GM12878 (cell line): ENCODE measurements around the gene OVCA2. TPM values are rescaled to one million over a fixed set of nuclear protein-coding genes. Genes with fewer than 3 reads are reported as not detected.

Experiments used
- ATAC-seq: fragments of 200-7000 bp; cut with Tn5 transposase; 3 replicates; pipeline ENCODE4 v1.9.1; 2020; ENCODE audit warnings: mild to moderate bottlenecking, moderate library complexity
- BruUV-seq: library from RNA; stranded (reverse); fragments of 400-500 nt; replicated peaks from 2 replicates; lab custom pipeline; 2021; lab: Mats Ljungman, UMichigan
- CTCF ChIA-PET: fragments of 300-600 bp; sonication (Branson Sonifier 250); formaldehyde crosslinking; extraction: SDS; loops from one replicate; lab custom pipeline; 2021; ENCODE audit warnings: inconsistent platforms; lab: Yijun Ruan, JAX
- POLR2A ChIA-PET: fragments of 350-600 bp; formaldehyde crosslinking; extraction: SDS; loops from one replicate; lab custom pipeline; 2021; ENCODE audit warnings: inconsistent platforms; lab: Charles Lee
- RAD21 ChIA-PET: fragments of 300-600 bp; sonication (Branson Sonifier 250); formaldehyde crosslinking; loops from one replicate; lab custom pipeline; 2023; ENCODE audit warnings: antibody characterized with exemption; ENCODE audit not compliant: unreplicated experiment; lab: Charles Lee
- SMC1A ChIA-PET: fragments of 300-600 bp; sonication (Branson Sonifier 250); formaldehyde crosslinking; loops from one replicate; lab custom pipeline; 2023; ENCODE audit not compliant: unreplicated experiment, uncharacterized antibody; lab: Charles Lee
- DNase-seq: peaks from one replicate; pipeline ENCODE4 v3.0.0-alpha.2; 2011; ENCODE audit warnings: low read depth, low spot score
- FAIRE-seq: peaks from 3 replicates; lab custom pipeline; 2011; peaks lifted over from hg19 to GRCh38; lab: Jason Lieb, UNC
- H2AFZ ChIP-seq: 2 replicates; pipeline ENCODE4 v1.6.0; 2011; ENCODE audit warnings: low read depth, low read length, control low read depth; ENCODE audit not compliant: control insufficient read depth
- H3K27ac ChIP-seq: 2 replicates; pipeline ENCODE4 v1.5.1; 2011; ENCODE audit warnings: control low read depth; ENCODE audit not compliant: control insufficient read depth, insufficient read depth
- H3K27me3 ChIP-seq, 2 experiments: replicated peaks in 1 of 2; 2 replicates each; pipeline versions ENCODE4 v1.6.0 to v1.6.1; 2011; ENCODE audit warnings: low read length in 1 of 2; ENCODE audit not compliant: control insufficient read depth in 2 of 2, insufficient read depth in 2 of 2
- H3K36me3 ChIP-seq, 2 experiments: 2 replicates each; pipeline ENCODE4 v1.5.1; 2011; ENCODE audit warnings: low read length in 1 of 2; ENCODE audit not compliant: control insufficient read depth in 2 of 2, insufficient read depth in 2 of 2
- H3K4me1 ChIP-seq: 2 replicates; pipeline ENCODE4 v1.6.1; 2011; ENCODE audit warnings: mild to moderate bottlenecking, low read length, moderate library complexity, mixed read lengths; ENCODE audit not compliant: control insufficient read depth, insufficient read depth
- H3K4me2 ChIP-seq: 2 replicates; pipeline ENCODE4 v1.6.0; 2011; ENCODE audit warnings: control low read depth; ENCODE audit not compliant: control insufficient read depth, insufficient read depth
- H3K4me3 ChIP-seq: fragments of 200-600 bp; sonication (generic); 2 replicates; pipeline ENCODE4 v1.5.1; 2016
- H3K79me2 ChIP-seq: 2 replicates; pipeline ENCODE4 v1.6.0; 2011; ENCODE audit warnings: low read length; ENCODE audit not compliant: control insufficient read depth, insufficient read depth
- H3K9ac ChIP-seq: 2 replicates; pipeline ENCODE4 v1.8.0; 2011; ENCODE audit warnings: low read length, control low read depth, mixed read lengths; ENCODE audit not compliant: control insufficient read depth, insufficient read depth
- H3K9me3 ChIP-seq: replicated peaks from 3 replicates; pipeline ENCODE4 v1.5.1; 2011; ENCODE audit warnings: mild to moderate bottlenecking, low read length; ENCODE audit not compliant: control insufficient read depth, insufficient read depth
- H4K20me1 ChIP-seq: 2 replicates; pipeline ENCODE4 v1.6.0; 2011; ENCODE audit not compliant: control insufficient read depth, insufficient read depth
- ATF2 ChIP-seq: IDR thresholded peaks from 2 replicates; pipeline ENCODE4 v1.6.1; 2012; ENCODE audit warnings: low read length, inconsistent platforms
- HDGF ChIP-seq: fragments of 450-650 bp; IDR thresholded peaks from 2 replicates; pipeline ENCODE4 v1.6.1; 2016; ENCODE audit warnings: antibody characterized with exemption
- KDM1A ChIP-seq: fragments of 200-600 bp; sonication (generic); IDR thresholded peaks from 2 replicates; pipeline ENCODE4 v1.6.1; 2016; ENCODE audit warnings: borderline replicate concordance
- LARP7 ChIP-seq: fragments of 450-650 bp; IDR thresholded peaks from 2 replicates; pipeline ENCODE4 v1.6.1; 2017; ENCODE audit warnings: mild to moderate bottlenecking
- NRF1 ChIP-seq: conservative IDR thresholded peaks from 2 replicates; pipeline ENCODE4 v1.6.1; 2011; ENCODE audit warnings: mild to moderate bottlenecking, low read depth, low read length, improper control_type of control experiment
- POLR2AphosphoS2 ChIP-seq: IDR thresholded peaks from 2 replicates; pipeline ENCODE4 v1.6.1; 2011; ENCODE audit warnings: low read depth, mild to moderate bottlenecking, low read length, improper control_type of control experiment, moderate library complexity
- RAD21 ChIP-seq: IDR thresholded peaks from 2 replicates; pipeline ENCODE4 v1.6.1; 2011; ENCODE audit warnings: mild to moderate bottlenecking, low read depth, low read length, moderate library complexity; ENCODE audit not compliant: insufficient read depth
- SMARCA5 ChIP-seq: fragments of 450-650 bp; IDR thresholded peaks from 2 replicates; pipeline ENCODE4 v1.6.1; 2017; ENCODE audit warnings: mild to moderate bottlenecking
- ZNF24 ChIP-seq: fragments of 450-650 bp; IDR thresholded peaks from 2 replicates; pipeline ENCODE4 v1.6.1; 2017; ENCODE audit warnings: antibody characterized with exemption, mild to moderate bottlenecking
- WGBS: methylation state at CpG from one replicate; pipeline ENCODE4 v1.1.6; 2016; ENCODE audit warnings: low lambda C conversion rate; ENCODE audit not compliant: insufficient replicate concordance, insufficient coverage; ENCODE audit errors: missing lambda C conversion rate; 5-methylcytosine and 5-hydroxymethylcytosine counted together
- in situ Hi-C: fragments of 300-500 bp; cut with MboI; formaldehyde crosslinking; loops from 9 replicates; pipeline ENCODE4 v1.14.3; 2018; ENCODE audit warnings: mixed read lengths
- intact Hi-C: fragments of 100-400 bp; cut with micrococcal nuclease; formaldehyde crosslinking; loops from one replicate; pipeline ENCODE4 v1.14.2; 2022; ENCODE audit not compliant: unreplicated experiment
- polyA plus RNA-seq, 11 experiments: library from polyadenylated mRNA; depleted of rRNA in 4 of 11; unstranded in 6 of 11; stranded (reverse) in 5 of 11; fragments of >200 nt; fragmentation: Nextera tagmentation in 4 of 11; fragmentation: Illumina TruSeq in 1 of 11; extraction: Ambion mirVana in 4 of 11; extraction: Trizol in 1 of 11; gene quantifications; 1 replicate in 1 of 11; 2 replicates in 10 of 11; pipeline versions ENCODE4 v1.2.1 to v1.2.3, GENCODE V29; 2011 to 2016; ENCODE audit warnings: inconsistent platforms in 2 of 11, missing spikeins in 2 of 11, low read depth in 1 of 11
- total RNA-seq, 4 experiments: library from RNA; depleted of rRNA in 3 of 4; stranded (reverse); fragments of >200 nt in 3 of 4; fragmentation: Illumina TruSeq in 1 of 4; extraction: Trizol in 1 of 4; gene quantifications; 2 replicates each; pipeline versions ENCODE4 v1.2.1 to v1.2.3, GENCODE V29; 2013 to 2021
- TF ChIP-seq, protein P1 (sequence below): IDR thresholded peaks from 2 replicates; pipeline ENCODE4 v1.6.1; 2012; ENCODE audit warnings: mild to moderate bottlenecking, low read depth, low read length
- TF ChIP-seq, protein P2 (sequence below): fragments of 450-650 bp; IDR thresholded peaks from 2 replicates; pipeline ENCODE4 v1.6.1; 2017; ENCODE audit warnings: mild to moderate bottlenecking, moderate library complexity

The OVCA2 gene
- total and polyA plus RNA-seq, 10 of the 15 experiments (the other 5 are each of a cell fraction or from before 2014, with no cell fraction given) = 6.1 to 75.3 (median 40.7) TPM

DNA sequence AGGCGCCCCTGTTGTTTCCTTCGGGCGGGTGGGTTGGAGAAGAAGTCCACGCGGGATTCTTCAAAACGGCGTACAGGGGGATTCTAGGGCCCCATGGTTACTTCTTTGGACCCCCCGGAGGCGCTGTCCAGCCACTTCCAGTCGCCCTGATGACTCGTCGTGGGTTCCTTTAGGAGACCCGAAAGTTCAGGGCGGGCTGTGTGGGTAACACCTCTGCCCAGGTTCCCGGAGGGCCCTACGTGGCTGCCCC lies 12.4 kb downstream of the OVCA2 start (continued):
- TF ChIP-seq, protein P1, sequence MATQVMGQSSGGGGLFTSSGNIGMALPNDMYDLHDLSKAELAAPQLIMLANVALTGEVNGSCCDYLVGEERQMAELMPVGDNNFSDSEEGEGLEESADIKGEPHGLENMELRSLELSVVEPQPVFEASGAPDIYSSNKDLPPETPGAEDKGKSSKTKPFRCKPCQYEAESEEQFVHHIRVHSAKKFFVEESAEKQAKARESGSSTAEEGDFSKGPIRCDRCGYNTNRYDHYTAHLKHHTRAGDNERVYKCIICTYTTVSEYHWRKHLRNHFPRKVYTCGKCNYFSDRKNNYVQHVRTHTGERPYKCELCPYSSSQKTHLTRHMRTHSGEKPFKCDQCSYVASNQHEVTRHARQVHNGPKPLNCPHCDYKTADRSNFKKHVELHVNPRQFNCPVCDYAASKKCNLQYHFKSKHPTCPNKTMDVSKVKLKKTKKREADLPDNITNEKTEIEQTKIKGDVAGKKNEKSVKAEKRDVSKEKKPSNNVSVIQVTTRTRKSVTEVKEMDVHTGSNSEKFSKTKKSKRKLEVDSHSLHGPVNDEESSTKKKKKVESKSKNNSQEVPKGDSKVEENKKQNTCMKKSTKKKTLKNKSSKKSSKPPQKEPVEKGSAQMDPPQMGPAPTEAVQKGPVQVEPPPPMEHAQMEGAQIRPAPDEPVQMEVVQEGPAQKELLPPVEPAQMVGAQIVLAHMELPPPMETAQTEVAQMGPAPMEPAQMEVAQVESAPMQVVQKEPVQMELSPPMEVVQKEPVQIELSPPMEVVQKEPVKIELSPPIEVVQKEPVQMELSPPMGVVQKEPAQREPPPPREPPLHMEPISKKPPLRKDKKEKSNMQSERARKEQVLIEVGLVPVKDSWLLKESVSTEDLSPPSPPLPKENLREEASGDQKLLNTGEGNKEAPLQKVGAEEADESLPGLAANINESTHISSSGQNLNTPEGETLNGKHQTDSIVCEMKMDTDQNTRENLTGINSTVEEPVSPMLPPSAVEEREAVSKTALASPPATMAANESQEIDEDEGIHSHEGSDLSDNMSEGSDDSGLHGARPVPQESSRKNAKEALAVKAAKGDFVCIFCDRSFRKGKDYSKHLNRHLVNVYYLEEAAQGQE = peak; percentile 66; the same call in 1 of the 2 replicates
- TF ChIP-seq ATF2 (no peak), KDM1A (no peak), RAD21 (no peak)

- Histone ChIP-seq H3K27me3 (peaks cover 2% of the 10 kb centered on the region in 2 experiments; a peak in 3 of 4 replicates), H3K79me2 (peaks cover 53% of the 10 kb centered on the region), H3K4me3 (peak within 1 kb of the TSS; percentile 95), H3K36me3 (peaks cover 2 to 13% of the 10 kb centered on the region in 2 experiments; a peak in 3 of 4 replicates), H4K20me1 (no peaks in the 10 kb centered on the region), H3K9me3 (no peaks in the 10 kb centered on the region; the same call in 2 of the 3 replicates), H2AFZ (peak within 1 kb of the TSS; percentile 56), H3K4me1 (peaks cover 14% of the 10 kb centered on the region), H3K27ac (peak within 1 kb of the TSS; percentile 84), H3K9ac (peak within 1 kb of the TSS; percentile 89), H3K4me2 (peak within 1 kb of the TSS; percentile 99)
- ChIA-PET CTCF (interaction anchor here (0.5 to 8.4 kb wide), 41 partner anchors 15 to 362 kb away, joined by 3 to 265 read pairs (median 4); no protein-coding TSS in a partner anchor), SMC1A (interaction anchor here (0.8 to 8.6 kb wide), 18 partner anchors 14 to 228 kb away, joined by 3 to 141 read pairs (median 4); no protein-coding TSS in a partner anchor), POLR2A (interaction anchor here (0.6 to 6.7 kb wide), 14 partner anchors 11 to 225 kb away, joined by 3 to 61 read pairs (median 4); no protein-coding TSS in a partner anchor), RAD21 (interaction anchor here (0.6 to 8.4 kb wide), 35 partner anchors 10 to 362 kb away, joined by 3 to 271 read pairs (median 6); partner anchors contain the start of genes SERPINF1 and TSR1)
- ATAC-seq (peak; percentile 70), DNase-seq (no peak), FAIRE-seq (peak; percentile 87)
- WGBS = 7% methylated on average over 52 of the region's 72 CpGs
- intact Hi-C loops = loop anchor here (1.0 to 5.0 kb wide), 4 partner anchors 38 to 283 kb away; partner anchors contain the start of genes SGSM2 and TSR1
- in situ Hi-C loops = loop anchor here (5.0 kb wide), 1 partner anchor 298 kb away; no protein-coding TSS in a partner anchor
- BruUV-seq = no TSS peak
- TF ChIP-seq POLR2AphosphoS2 (peak; percentile 60; the same call in 1 of the 2 replicates), SMARCA5 (peak; percentile 97), LARP7 (peak; percentile 70; the same call in 1 of the 2 replicates), NRF1 (0 out of 2 replicates have a peak, but pooled peaks have one; percentile 17), ZNF24 (peak; percentile 47; the same call in 1 of the 2 replicates), HDGF (0 out of 2 replicates have a peak, but pooled peaks have one; percentile 52)
- TF ChIP-seq, protein P2, sequence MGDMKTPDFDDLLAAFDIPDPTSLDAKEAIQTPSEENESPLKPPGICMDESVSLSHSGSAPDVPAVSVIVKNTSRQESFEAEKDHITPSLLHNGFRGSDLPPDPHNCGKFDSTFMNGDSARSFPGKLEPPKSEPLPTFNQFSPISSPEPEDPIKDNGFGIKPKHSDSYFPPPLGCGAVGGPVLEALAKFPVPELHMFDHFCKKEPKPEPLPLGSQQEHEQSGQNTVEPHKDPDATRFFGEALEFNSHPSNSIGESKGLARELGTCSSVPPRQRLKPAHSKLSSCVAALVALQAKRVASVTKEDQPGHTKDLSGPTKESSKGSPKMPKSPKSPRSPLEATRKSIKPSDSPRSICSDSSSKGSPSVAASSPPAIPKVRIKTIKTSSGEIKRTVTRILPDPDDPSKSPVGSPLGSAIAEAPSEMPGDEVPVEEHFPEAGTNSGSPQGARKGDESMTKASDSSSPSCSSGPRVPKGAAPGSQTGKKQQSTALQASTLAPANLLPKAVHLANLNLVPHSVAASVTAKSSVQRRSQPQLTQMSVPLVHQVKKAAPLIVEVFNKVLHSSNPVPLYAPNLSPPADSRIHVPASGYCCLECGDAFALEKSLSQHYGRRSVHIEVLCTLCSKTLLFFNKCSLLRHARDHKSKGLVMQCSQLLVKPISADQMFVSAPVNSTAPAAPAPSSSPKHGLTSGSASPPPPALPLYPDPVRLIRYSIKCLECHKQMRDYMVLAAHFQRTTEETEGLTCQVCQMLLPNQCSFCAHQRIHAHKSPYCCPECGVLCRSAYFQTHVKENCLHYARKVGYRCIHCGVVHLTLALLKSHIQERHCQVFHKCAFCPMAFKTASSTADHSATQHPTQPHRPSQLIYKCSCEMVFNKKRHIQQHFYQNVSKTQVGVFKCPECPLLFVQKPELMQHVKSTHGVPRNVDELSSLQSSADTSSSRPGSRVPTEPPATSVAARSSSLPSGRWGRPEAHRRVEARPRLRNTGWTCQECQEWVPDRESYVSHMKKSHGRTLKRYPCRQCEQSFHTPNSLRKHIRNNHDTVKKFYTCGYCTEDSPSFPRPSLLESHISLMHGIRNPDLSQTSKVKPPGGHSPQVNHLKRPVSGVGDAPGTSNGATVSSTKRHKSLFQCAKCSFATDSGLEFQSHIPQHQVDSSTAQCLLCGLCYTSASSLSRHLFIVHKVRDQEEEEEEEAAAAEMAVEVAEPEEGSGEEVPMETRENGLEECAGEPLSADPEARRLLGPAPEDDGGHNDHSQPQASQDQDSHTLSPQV = peak; percentile 65; the same call in 1 of the 2 replicates
These were observed 12.9 kb downstream of the OVCA2 start, which contains the start of gene HIC1 for GRCh38 chr17:2054512-2055291. Gene HIC1 (plus strand): TSS chr17:2055103. CDS start chr17:2056691, 1,588 bp downstream.
